ENCODE data around the gene TEX10. TPM values are rescaled to one million over a fixed set of nuclear protein-coding genes. Genes with fewer than 3 reads are reported as not detected.

The TEX10 gene
- total RNA-seq, 1 donor from 2014 or later, result 17.2 TPM

- intact Hi-C loops (cut with DNase I), result no loop called here
- peaks cover 0 to 19% of the 10 kb centered on the region in 2 donors for H3K36me3 ChIP-seq
Observed at GRCh38 chr9:100303747-100304146, 49.0 kb downstream of the TEX10 start.

GRCh38 chr9:100298378-100298777, 54.4 kb downstream of the TEX10 start:
- DNase-seq (ENCODE audit: extremely low spot score in 2 of 2), result no peak
- Histone ChIP-seq H3K27ac (no peak overlapping the region), H3K4me3 (no peak overlapping the region), H3K36me3 (peaks cover 0 to 34% of the 10 kb centered on the region in 2 donors), H3K9me3 (no peaks in the 10 kb centered on the region), H3K27me3 (no peaks in the 10 kb centered on the region), H3K4me1 (no peaks in the 10 kb centered on the region)
- TF ChIP-seq POLR2AphosphoS5 (IDR thresholded peaks at IDR 0.05; ENCODE audit: insufficient read depth in 1 of 2, low read depth in 1 of 2) (no peak), CTCF (IDR thresholded peaks at IDR 0.05) (no peak), POLR2A (IDR thresholded peaks at IDR 0.05) (no peak)
- intact Hi-C loops (cut with DNase I), result no loop called here

More at GRCh38 chr9:100303747-100304146, 49.0 kb downstream of the TEX10 start:
- H3K9me3 ChIP-seq, result no peaks in the 10 kb centered on the region
- no peak overlapping the region for H3K4me3 ChIP-seq
- DNase-seq (ENCODE audit: extremely low spot score in 2 of 2), result no peak
- H3K27ac ChIP-seq, result no peak overlapping the region
- TF ChIP-seq CTCF (IDR thresholded peaks at IDR 0.05) (no peak), POLR2AphosphoS5 (IDR thresholded peaks at IDR 0.05; ENCODE audit: insufficient read depth in 1 of 2, low read depth in 1 of 2) (no peak), POLR2A (IDR thresholded peaks at IDR 0.05) (no peak)
- no peaks in the 10 kb centered on the region for H3K4me1 ChIP-seq
- no peaks in the 10 kb centered on the region for H3K27me3 ChIP-seq

- no peaks in the 10 kb centered on the region for H3K27me3 ChIP-seq
- H3K36me3 ChIP-seq, result peaks cover 0 to 38% of the 10 kb centered on the region in 2 donors
- TF ChIP-seq CTCF (IDR thresholded peaks at IDR 0.05) (no peak), POLR2AphosphoS5 (IDR thresholded peaks at IDR 0.05; ENCODE audit: insufficient read depth in 1 of 2, low read depth in 1 of 2) (no peak), POLR2A (IDR thresholded peaks at IDR 0.05) (no peak)
Observed at GRCh38 chr9:100296407-100296806, 56.3 kb downstream of the TEX10 start.

GRCh38 chr9:100295240-100295639, 57.5 kb downstream of the TEX10 start:
- Histone ChIP-seq H3K9me3 (no peaks in the 10 kb centered on the region), H3K4me3 (no peak overlapping the region), H3K27me3 (no peaks in the 10 kb centered on the region), H3K36me3 (peaks cover 0 to 40% of the 10 kb centered on the region in 2 donors), H3K27ac (no peak overlapping the region), H3K4me1 (no peaks in the 10 kb centered on the region)
- no peak for DNase-seq (ENCODE audit: extremely low spot score in 2 of 2)
- TF ChIP-seq CTCF (IDR thresholded peaks at IDR 0.05) (no peak), POLR2A (IDR thresholded peaks at IDR 0.05) (no peak), POLR2AphosphoS5 (IDR thresholded peaks at IDR 0.05; ENCODE audit: insufficient read depth in 1 of 2, low read depth in 1 of 2) (no peak)
- intact Hi-C loops (cut with DNase I), result no loop called here

More at GRCh38 chr9:100296407-100296806, 56.3 kb downstream of the TEX10 start:
- intact Hi-C loops (cut with DNase I), result no loop called here
- H3K9me3 ChIP-seq, result no peaks in the 10 kb centered on the region
- H3K4me3 ChIP-seq, result no peak overlapping the region
- H3K27ac ChIP-seq, result no peak overlapping the region
- H3K4me1 ChIP-seq, result no peaks in the 10 kb centered on the region
- DNase-seq (ENCODE audit: extremely low spot score in 2 of 2), result no peak

- TF ChIP-seq POLR2AphosphoS5 (IDR thresholded peaks at IDR 0.05; ENCODE audit: insufficient read depth in 1 of 2, low read depth in 1 of 2) (no peak), POLR2A (IDR thresholded peaks at IDR 0.05) (no peak), CTCF (IDR thresholded peaks at IDR 0.05) (no peak)
- H3K36me3 ChIP-seq, result peaks cover 0 to 43% of the 10 kb centered on the region in 2 donors
- no peaks in the 10 kb centered on the region for H3K27me3 ChIP-seq
Observed at GRCh38 chr9:100294806-100295205, 57.9 kb downstream of the TEX10 start.

More at GRCh38 chr9:100294806-100295205, 57.9 kb downstream of the TEX10 start:
- no peak overlapping the region for H3K27ac ChIP-seq
- no peak overlapping the region for H3K4me3 ChIP-seq
- DNase-seq (ENCODE audit: extremely low spot score in 2 of 2), result no peak
- intact Hi-C loops (cut with DNase I), result no loop called here
- no peaks in the 10 kb centered on the region for H3K4me1 ChIP-seq
- H3K9me3 ChIP-seq, result no peaks in the 10 kb centered on the region
